K562 (cell line): ENCODE results near the gene GPR152. TPM values are rescaled to one million over a fixed set of nuclear protein-coding genes. Genes with fewer than 3 reads are reported as not detected.

Experiments used
- ATF3 ChIP-seq, 2 experiments: fragments of 450-650 bp in 1 of 2; sonication (generic) in 1 of 2; formaldehyde crosslinking in 1 of 2; IDR thresholded peaks in 1 of 2; conservative IDR thresholded peaks in 1 of 2; 2 replicates each; pipeline versions ENCODE4 v1.6.1 to v1.8.1; 2016 to 2023; ENCODE audit warnings: mild to moderate bottlenecking in 2 of 2, moderate library complexity in 2 of 2, inconsistent platforms in 1 of 2, missing genetic modification reagents in 1 of 2
- CTCF ChIP-seq, 3 experiments: IDR thresholded peaks in 2 of 3; conservative IDR thresholded peaks in 1 of 3; 2 replicates each; pipeline ENCODE4 v1.5.1; 2011 to 2012; ENCODE audit warnings: low read length in 3 of 3, mild to moderate bottlenecking in 3 of 3, control low read depth in 2 of 3, improper control_type of control experiment in 1 of 3, inconsistent platforms in 1 of 3, low read depth in 1 of 3, mixed read lengths in 1 of 3, moderate library complexity in 1 of 3; ENCODE audit not compliant: insufficient read depth in 2 of 3
- E2F1 ChIP-seq: sonication (generic); formaldehyde crosslinking; IDR thresholded peaks from 2 replicates; pipeline ENCODE4 v1.8.1; 2023; ENCODE audit warnings: mild to moderate bottlenecking, missing genetic modification reagents, moderate library complexity
- GTF2E2 ChIP-seq: fragments of 200-800 bp; sonication (Bioruptor generic); IDR thresholded peaks from 2 replicates; pipeline ENCODE4 v1.6.1; 2016; ENCODE audit warnings: missing genetic modification characterization, missing compliant biosample characterization
- NFRKB ChIP-seq: fragments of 450-650 bp; IDR thresholded peaks from 2 replicates; pipeline ENCODE4 v1.6.1; 2016; ENCODE audit warnings: low read depth
- NR2C2 ChIP-seq, 2 experiments: fragments of 200-800 bp in 1 of 2; sonication (Bioruptor generic) in 1 of 2; sonication (generic) in 1 of 2; formaldehyde crosslinking in 1 of 2; IDR thresholded peaks; 2 replicates each; pipeline versions ENCODE4 v1.6.1 to v1.8.0; 2016 to 2022; ENCODE audit warnings: mild to moderate bottlenecking in 1 of 2, missing compliant biosample characterization in 1 of 2, missing genetic modification characterization in 1 of 2, missing genetic modification reagents in 1 of 2
- REST ChIP-seq, 2 experiments: fragments of 450-650 bp; formaldehyde crosslinking in 1 of 2; IDR thresholded peaks; 2 replicates each; pipeline versions ENCODE4 v1.4.0 to v1.6.1; 2014 to 2020; ENCODE audit warnings: mild to moderate bottlenecking in 2 of 2, borderline replicate concordance in 1 of 2, low read depth in 1 of 2
- SMAD4 ChIP-seq: fragments of 250-450 bp; sonication (Bioruptor Pico); conservative IDR thresholded peaks from 2 replicates; pipeline ENCODE4 v1.8.0; 2021; ENCODE audit warnings: inconsistent platforms, mild to moderate bottlenecking, moderate library complexity
- TAF7 ChIP-seq: fragments of 450-650 bp; IDR thresholded peaks from 2 replicates; pipeline ENCODE4 v1.6.1; 2016; ENCODE audit warnings: missing genetic modification characterization, missing compliant biosample characterization
- ZNF41 ChIP-seq: fragments of 250-450 bp; sonication (Bioruptor Pico); conservative IDR thresholded peaks from 2 replicates; pipeline ENCODE4 v1.4.0; 2020; ENCODE audit warnings: mild to moderate bottlenecking
- ZNF445 ChIP-seq: fragments of 250-450 bp; sonication (Bioruptor Pico); IDR thresholded peaks from 2 replicates; pipeline ENCODE4 v1.4.0; 2020; ENCODE audit warnings: low read depth, mild to moderate bottlenecking, moderate library complexity
- ZNF57 ChIP-seq: fragments of 450-650 bp; formaldehyde crosslinking; IDR thresholded peaks from 2 replicates; pipeline ENCODE4 v1.4.0; 2020; ENCODE audit warnings: mild to moderate bottlenecking, moderate library complexity
- polyA plus RNA-seq, 8 experiments: library from polyadenylated mRNA; depleted of rRNA in 4 of 8; stranded (reverse) in 5 of 8; unstranded in 3 of 8; fragments of >200 nt; fragmentation: Nextera tagmentation in 2 of 8; fragmentation: Illumina TruSeq in 1 of 8; extraction: Ambion mirVana in 2 of 8; extraction: Trizol in 1 of 8; gene quantifications; 2 replicates each; pipeline versions ENCODE4 v1.2.1 to v1.2.3, GENCODE V29; 2011 to 2014; ENCODE audit warnings: inconsistent platforms in 1 of 8, missing spikeins in 1 of 8
- total RNA-seq, 7 experiments: library from RNA; depleted of rRNA in 6 of 7; stranded (reverse); fragments of >200 nt in 6 of 7; fragmentation: Illumina TruSeq in 2 of 7; extraction: Trizol in 2 of 7; gene quantifications; 2 replicates each; pipeline versions ENCODE4 v1.2.1 to v1.2.3, GENCODE V29; 2011 to 2021; ENCODE audit warnings: low replicate concordance in 1 of 7

Gene GPR152
- total and polyA plus RNA-seq, 9 of the 15 experiments (the other 6 are each of a cell fraction or from before 2014, with no cell fraction given) = not detected

GRCh38 chr11:67469508-67469811 lies 16.9 kb upstream of the GPR152 start (continued):
- TF ChIP-seq CTCF (IDR thresholded peaks at IDR 0.05 in 2 of 3, conservative IDR thresholded peaks at IDR 0.05 in 1 of 3; ENCODE audit: insufficient read depth in 2 of 3, low read depth in 1 of 3, low read length in 3 of 3) (peak in 1 of 3 experiments; percentile 7; a peak in 1 of 6 replicates), ZNF57 (CRISPR knock-in tag) (0 out of 2 replicates have a peak, but pooled peaks have one; percentile 62), TAF7 (peak; percentile 1; the same call in 1 of the 2 replicates), NR2C2 (CRISPR knock-in tag; IDR thresholded peaks at IDR 0.05) (no peak), NR2C2 (tag; IDR thresholded peaks at IDR 0.05) (0 out of 2 replicates have a peak, but pooled peaks have one; percentile 3), ATF3 (IDR thresholded peaks at IDR 0.05) (no peak), ATF3 (CRISPR knock-in tag; conservative IDR thresholded peaks at IDR 0.05) (0 out of 2 replicates have a peak, but pooled peaks have one; percentile 43), ZNF445 (no peak), NFRKB (peak; percentile 55; the same call in 1 of the 2 replicates), GTF2E2 (peak; percentile 50; the same call in 1 of the 2 replicates), E2F1 (CRISPR knock-in tag) (0 out of 2 replicates have a peak, but pooled peaks have one; percentile 41), REST (IDR thresholded peaks at IDR 0.05; ENCODE audit: borderline replicate concordance) (no peak), REST (CRISPR knock-in tag; IDR thresholded peaks at IDR 0.05; ENCODE audit: low read depth) (0 out of 2 replicates have a peak, but pooled peaks have one; percentile 15), SMAD4 (no peak), ZNF41 (CRISPR knock-in tag) (no peak)
